ENCODE results near the gene DAPK1. TPM values are rescaled to one million over a fixed set of nuclear protein-coding genes. Genes with fewer than 3 reads are reported as not detected.

The DAPK1 gene
- total and polyA plus RNA-seq, 2 donors (not counting 1 experiment from before 2014, with no cell fraction given): 1.7 to 2.8 TPM

DNA sequence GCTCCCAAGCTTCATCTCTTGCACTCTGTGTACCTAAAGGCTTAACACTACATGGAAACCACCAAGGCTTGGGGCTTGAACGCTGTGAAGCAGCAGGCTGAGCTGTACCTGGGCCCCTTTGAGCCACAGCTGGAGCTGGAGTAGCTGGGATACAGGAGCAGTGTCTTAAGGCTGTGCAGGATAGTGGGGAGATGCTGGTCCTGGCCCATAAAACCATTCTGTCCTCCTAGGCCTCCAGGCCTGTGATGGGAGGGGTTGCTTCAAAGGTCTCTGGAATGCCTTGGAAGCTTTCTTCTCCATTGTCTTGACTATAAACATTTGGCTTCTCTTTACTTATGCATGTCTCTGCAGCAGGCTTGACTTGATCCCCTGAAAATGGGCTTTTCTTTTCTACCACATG is 42.3 kb upstream of the DAPK1 start:
- no peaks in the 10 kb centered on the region for H3K27me3 Mint-ChIP-seq
- POLR2A ChIA-PET: no interaction called here
- WGBS (ENCODE audit: insufficient coverage): 71% methylated on average over 1 of the region's 1 CpG
- no peak for DNase-seq
- H3K4me3 ChIP-seq (ENCODE audit: control extremely low read depth in 1 of 5, extremely low read depth in 1 of 5, insufficient read depth in 1 of 5, low read depth in 2 of 5, low read length in 4 of 5): no peak overlapping the region
- H3K79me2 ChIP-seq (ENCODE audit: control insufficient read depth, insufficient read depth, low read length): no peaks in the 10 kb centered on the region
- no peak overlapping the region for H2AFZ ChIP-seq (ENCODE audit: insufficient read depth, low read depth, low read length, poor library complexity, severe bottlenecking)
- no peak for TF ChIP-seq CTCF (IDR thresholded peaks at IDR 0.05)
- TF ChIP-seq EZH2 (IDR thresholded peaks at IDR 0.05; ENCODE audit: borderline replicate concordance, insufficient read depth, low read depth, low read length, poor library complexity, severe bottlenecking): no peak
- CTCF ChIA-PET: no interaction called here
- no peak overlapping the region for H3K27ac Mint-ChIP-seq
- H3K9ac ChIP-seq (ENCODE audit: low read length): no peak overlapping the region
- H3K36me3 ChIP-seq (replicated peaks in 1 of 2; ENCODE audit: control extremely low read depth in 1 of 2, control insufficient read depth in 1 of 2, extremely low read depth in 1 of 2, insufficient read depth in 2 of 2, low read length in 1 of 2): no peaks in the 10 kb centered on the region
- no peaks in the 10 kb centered on the region for H3K4me1 Mint-ChIP-seq
- H3K4me3 Mint-ChIP-seq: no peak overlapping the region
- H3K9me3 Mint-ChIP-seq (ENCODE audit: insufficient read depth): peaks cover 10% of the 10 kb centered on the region
- no peak overlapping the region for H3K27ac ChIP-seq (ENCODE audit: low read length in 2 of 2)
- intact Hi-C loops (cut with micrococcal nuclease): no loop called here
- no peaks in the 10 kb centered on the region for H3K4me1 ChIP-seq (ENCODE audit: control insufficient read depth in 2 of 2, insufficient read depth in 2 of 2, low read length in 2 of 2)
- no peak overlapping the region for H3K4me2 ChIP-seq (replicated peaks; ENCODE audit: low read depth, low read length, poor library complexity, severe bottlenecking)
- ATAC-seq (ENCODE audit: low read depth): no peak
- peaks cover 1 to 12% (median 11%) of the 10 kb centered on the region in 3 donors for H3K9me3 ChIP-seq (ENCODE audit: control extremely low read depth in 1 of 3, control insufficient read depth in 2 of 3, insufficient read depth in 1 of 3, low read length in 2 of 3)
- no peaks in the 10 kb centered on the region for H3K27me3 ChIP-seq (replicated peaks in 1 of 4; ENCODE audit: control extremely low read depth in 1 of 4, control insufficient read depth in 3 of 4, insufficient read depth in 4 of 4, low read length in 3 of 4)
- H4K20me1 ChIP-seq (ENCODE audit: control insufficient read depth, insufficient read depth, low read length, poor library complexity, severe bottlenecking): no peaks in the 10 kb centered on the region

GRCh38 chr9:87461256-87461655 is 36.4 kb upstream of the DAPK1 start:
- ATAC-seq (ENCODE audit: low read depth): no peak
- Histone ChIP-seq H3K79me2 (ENCODE audit: control insufficient read depth, insufficient read depth, low read length) (no peaks in the 10 kb centered on the region), H3K27ac (ENCODE audit: low read length in 2 of 2) (no peak overlapping the region), H3K4me2 (replicated peaks; ENCODE audit: low read depth, low read length, poor library complexity, severe bottlenecking) (no peak overlapping the region), H3K9me3 (ENCODE audit: control extremely low read depth in 1 of 3, control insufficient read depth in 2 of 3, insufficient read depth in 1 of 3, low read length in 2 of 3) (no peaks in the 10 kb centered on the region), H2AFZ (ENCODE audit: insufficient read depth, low read depth, low read length, poor library complexity, severe bottlenecking) (no peak overlapping the region), H4K20me1 (ENCODE audit: control insufficient read depth, insufficient read depth, low read length, poor library complexity, severe bottlenecking) (no peaks in the 10 kb centered on the region), H3K9ac (ENCODE audit: low read length) (no peak overlapping the region), H3K27me3 (replicated peaks in 1 of 4; ENCODE audit: control extremely low read depth in 1 of 4, control insufficient read depth in 3 of 4, insufficient read depth in 4 of 4, low read length in 3 of 4) (no peaks in the 10 kb centered on the region), H3K4me3 (ENCODE audit: control extremely low read depth in 1 of 5, extremely low read depth in 1 of 5, insufficient read depth in 1 of 5, low read depth in 2 of 5, low read length in 4 of 5) (no peak overlapping the region), H3K36me3 (replicated peaks in 1 of 2; ENCODE audit: control extremely low read depth in 1 of 2, control insufficient read depth in 1 of 2, extremely low read depth in 1 of 2, insufficient read depth in 2 of 2, low read length in 1 of 2) (no peaks in the 10 kb centered on the region), H3K4me1 (ENCODE audit: control insufficient read depth in 2 of 2, insufficient read depth in 2 of 2, low read length in 2 of 2) (no peaks in the 10 kb centered on the region)
- Mint-ChIP-seq H3K27ac (no peak overlapping the region), H3K27me3 (no peaks in the 10 kb centered on the region), H3K4me3 (no peak overlapping the region), H3K4me1 (no peaks in the 10 kb centered on the region), H3K9me3 (ENCODE audit: insufficient read depth) (peaks cover 2% of the 10 kb centered on the region)
- POLR2A ChIA-PET: no interaction called here
- WGBS (ENCODE audit: insufficient coverage): no CpG with 5 or more reads among the region's 4 CpGs
- no peak for DNase-seq
- intact Hi-C loops (cut with micrococcal nuclease): no loop called here
- CTCF ChIA-PET: no interaction called here
- TF ChIP-seq CTCF (IDR thresholded peaks at IDR 0.05): no peak
